GM18502 (cell line): ENCODE results near the gene TBC1D26.
"Not testable (repeated sequence)": the region's sequence is repeated elsewhere in the genome, so short reads cannot be mapped to it uniquely, and the experiment has no call there.

Experiments
- ATAC-seq: cut with Tn5 transposase; IDR thresholded peaks from one replicate; pipeline ENCODE4 v1.9.1; 2021; ENCODE audit warnings: mild to moderate bottlenecking; ENCODE audit not compliant: unreplicated experiment, poor library complexity

Gene TBC1D26

DNA sequence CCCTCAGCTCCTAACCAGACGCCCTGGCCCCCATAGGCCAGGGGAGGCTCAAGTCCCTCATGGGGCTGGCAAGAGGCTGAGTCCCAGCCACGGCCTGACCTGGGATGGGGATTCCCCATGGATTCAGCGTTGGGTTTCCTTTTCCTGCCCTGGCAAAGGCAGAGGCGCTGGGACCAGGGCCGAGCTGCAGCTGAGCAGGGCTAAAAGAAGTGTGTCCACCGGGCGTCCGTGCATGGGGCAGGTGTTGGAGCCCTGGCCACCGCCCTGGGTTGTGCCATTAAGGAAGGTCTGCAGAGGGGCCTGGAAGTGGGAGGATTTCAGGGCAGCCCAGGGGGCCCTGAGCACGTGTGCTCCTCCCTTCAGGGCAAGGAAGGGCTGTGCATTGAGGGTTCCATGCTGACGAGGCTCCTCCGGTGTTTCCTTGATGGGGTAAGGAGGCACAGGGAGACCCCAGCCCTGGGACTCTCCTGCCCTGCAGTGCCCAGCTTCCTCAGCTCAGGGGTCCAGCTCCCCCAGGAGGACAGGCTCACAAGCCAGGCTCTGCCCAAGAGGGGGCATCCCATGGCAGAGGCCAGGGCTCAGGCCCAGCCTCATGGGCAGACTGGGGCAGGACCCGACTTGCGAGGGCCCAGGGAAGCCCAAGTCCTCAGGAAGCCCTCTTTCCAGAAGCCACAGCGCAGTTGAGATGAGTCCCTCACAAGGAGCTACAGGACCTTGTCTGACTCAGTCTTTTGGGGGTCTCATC lies 10.1 kb downstream of the TBC1D26 start:
- ATAC-seq, result no peak

DNA sequence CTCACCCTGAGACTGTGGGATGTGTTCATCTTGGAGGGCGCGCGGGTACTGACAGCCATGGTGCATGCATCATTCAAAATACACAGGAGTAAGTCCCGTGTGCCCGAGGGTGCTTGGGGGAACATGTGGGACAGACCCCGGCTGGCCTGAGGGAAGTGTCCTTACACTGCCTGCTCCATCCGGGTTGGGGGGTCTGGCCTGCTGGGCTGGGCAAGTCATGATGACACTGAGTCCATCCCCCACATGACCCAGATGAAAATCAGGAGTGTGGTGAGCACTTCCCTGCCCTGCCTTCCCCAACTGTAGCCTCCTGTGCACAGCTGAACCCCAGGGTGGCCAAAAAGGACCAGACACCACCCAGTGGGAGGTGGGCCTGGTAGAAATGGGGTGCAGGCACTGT lies 10.8 kb downstream of the TBC1D26 start:
- no peak for ATAC-seq

DNA sequence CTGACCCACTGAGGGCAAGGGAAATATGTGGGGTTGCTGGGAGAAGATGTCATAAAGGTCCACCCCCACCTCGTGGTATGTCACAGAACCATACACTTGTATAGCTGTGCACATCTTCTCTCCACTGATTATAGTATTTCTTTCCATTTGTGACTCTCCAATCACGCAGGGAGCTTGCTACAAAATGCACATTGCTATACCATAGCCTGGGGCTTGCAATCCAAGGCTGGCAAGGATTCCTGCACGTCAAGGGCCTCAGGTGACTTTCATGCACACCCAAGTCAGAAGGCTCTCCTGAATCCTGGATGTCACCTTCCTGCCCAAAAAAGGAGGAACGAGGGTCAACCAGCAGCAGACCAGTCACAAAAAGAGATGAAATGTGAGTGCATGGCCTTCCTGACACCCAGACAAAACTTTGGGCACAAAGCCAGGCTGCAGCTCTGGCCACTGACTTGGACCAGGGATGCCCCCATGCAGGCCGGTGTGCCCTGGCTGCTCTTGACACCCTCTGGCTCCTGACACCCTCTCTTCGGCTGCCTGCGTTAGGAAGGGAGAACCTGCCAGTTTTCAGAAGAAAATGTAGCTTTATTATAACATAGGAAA lies 12.1 kb downstream of the TBC1D26 start:
- no peak for ATAC-seq

GRCh38 chr17:15744885-15745284 lies 12.8 kb downstream of the TBC1D26 start:
- ATAC-seq, result no peak

- ATAC-seq, result not testable (repeated sequence)
Measured at GRCh38 chr17:15749403-15749802, 17.3 kb downstream of the TBC1D26 start.

GRCh38 chr17:15768865-15769533 lies 36.9 kb downstream of the TBC1D26 start:
- not testable (repeated sequence) for ATAC-seq

DNA sequence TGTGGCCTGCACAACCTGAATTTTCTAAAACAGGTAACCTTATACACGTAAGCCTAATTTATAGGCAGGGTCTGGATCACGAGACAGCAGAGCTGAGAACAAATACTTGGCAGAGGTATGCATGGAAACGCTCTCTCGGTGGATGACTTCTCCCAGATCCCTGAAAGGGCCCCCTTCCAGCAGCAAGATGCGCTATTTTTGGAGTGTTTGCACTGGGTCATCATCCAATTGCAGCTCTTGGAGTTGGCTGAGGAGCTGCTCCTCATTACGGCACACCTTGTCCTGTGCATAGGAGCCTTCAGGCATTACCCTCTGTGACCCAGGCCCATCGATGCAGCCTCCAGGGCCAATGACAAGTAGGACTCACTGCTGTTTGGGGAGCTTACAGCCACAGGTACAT lies 38.6 kb downstream of the TBC1D26 start:
- ATAC-seq, result not testable (repeated sequence)

DNA sequence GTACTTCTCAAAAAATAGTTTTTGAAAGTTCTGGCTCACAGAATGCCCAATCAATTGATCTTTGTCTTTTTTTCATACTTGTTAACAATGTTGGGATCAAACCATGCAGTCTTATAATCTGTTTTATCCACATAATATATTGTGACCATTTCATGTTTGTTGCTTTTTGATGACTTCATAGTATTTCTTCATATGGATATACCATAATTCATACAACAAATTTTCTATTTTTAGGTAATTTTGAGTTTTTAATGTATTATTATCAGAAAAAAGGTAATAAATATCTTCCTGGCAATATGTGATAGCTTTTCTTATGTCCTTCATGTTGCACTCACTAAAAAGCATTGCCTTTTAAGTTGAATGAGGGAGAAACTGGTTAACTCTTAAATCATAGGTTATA lies 44.8 kb downstream of the TBC1D26 start:
- ATAC-seq, result no peak

- ATAC-seq, result no peak
Measured at GRCh38 chr17:15777297-15777696, 45.2 kb downstream of the TBC1D26 start.

DNA sequence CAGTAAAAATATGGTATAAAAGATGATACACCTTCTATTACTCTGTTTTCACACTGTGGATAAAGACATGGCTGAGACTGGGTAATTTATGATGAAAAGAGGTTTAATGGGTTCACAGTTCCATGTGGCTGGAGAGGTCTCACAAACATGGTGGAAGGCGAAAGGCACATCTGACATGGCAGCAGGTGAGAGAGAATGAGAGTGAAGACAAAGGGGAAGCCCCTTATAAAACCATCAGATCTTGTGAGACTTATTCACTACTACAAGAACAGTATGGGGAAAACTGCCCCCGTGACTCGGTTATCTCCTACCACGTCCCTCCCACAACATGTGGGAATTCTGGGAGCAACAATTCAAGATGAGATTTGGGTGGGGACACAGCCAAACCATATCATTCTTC lies 45.6 kb downstream of the TBC1D26 start:
- ATAC-seq, result no peak

GRCh38 chr17:15779119-15779518 lies 47.0 kb downstream of the TBC1D26 start:
- no peak for ATAC-seq

DNA sequence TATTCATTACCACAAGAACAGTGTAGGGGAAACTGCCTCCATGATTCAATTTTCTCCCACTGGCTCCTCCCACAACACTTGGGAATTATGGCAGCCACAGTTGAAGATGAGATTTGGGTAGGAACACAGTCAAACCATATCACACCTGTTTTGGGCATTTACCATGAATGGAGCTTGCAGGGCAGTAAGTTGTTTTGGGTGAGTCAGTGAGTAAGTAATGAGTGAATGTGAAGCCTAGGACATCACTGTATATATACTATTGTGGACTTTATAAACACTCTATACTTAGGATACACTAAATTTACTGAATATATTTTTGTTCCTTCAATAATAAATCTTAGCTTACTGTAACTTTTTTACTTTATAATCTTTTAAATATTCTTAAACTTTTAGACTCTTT lies 48.1 kb downstream of the TBC1D26 start:
- no peak for ATAC-seq

GRCh38 chr17:15782866-15783265 lies 50.8 kb downstream of the TBC1D26 start:
- ATAC-seq, result no peak

GRCh38 chr17:15783461-15783860 lies 51.4 kb downstream of the TBC1D26 start:
- ATAC-seq, result no peak

GRCh38 chr17:15784351-15784750 lies 52.3 kb downstream of the TBC1D26 start:
- ATAC-seq, result not testable (repeated sequence)

DNA sequence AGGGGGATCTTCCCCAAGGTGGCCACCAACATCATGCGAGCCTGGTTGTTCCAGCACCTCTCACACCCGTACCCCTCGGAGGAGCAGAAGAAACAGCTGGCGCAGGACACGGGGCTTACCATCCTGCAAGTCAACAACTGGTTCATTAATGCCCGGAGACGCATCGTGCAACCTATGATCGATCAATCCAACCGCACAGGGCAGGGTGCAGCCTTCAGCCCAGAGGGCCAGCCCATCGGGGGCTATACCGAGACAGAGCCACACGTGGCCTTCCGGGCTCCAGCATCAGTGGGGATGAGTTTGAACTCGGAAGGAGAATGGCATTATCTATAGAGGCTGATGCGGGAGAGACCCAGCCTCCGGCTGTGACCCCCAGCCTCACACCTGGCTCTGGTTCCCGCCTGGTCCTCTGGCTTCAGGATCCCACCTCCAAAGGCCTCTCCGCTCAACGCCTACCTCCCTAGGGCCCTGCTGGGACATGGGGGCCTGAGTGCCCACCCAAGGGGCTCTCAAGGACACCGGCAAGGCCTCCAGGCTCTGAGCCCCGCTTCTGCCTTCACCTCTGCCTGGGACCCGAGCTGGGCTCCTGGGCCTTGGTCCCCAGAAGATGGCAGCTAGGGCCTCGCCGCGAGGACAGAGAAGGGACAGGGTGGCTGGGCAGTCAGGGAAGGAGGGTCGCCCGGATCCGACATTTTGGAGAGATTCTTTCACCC lies 55.4 kb downstream of the TBC1D26 start:
- ATAC-seq, result not testable (repeated sequence)

DNA sequence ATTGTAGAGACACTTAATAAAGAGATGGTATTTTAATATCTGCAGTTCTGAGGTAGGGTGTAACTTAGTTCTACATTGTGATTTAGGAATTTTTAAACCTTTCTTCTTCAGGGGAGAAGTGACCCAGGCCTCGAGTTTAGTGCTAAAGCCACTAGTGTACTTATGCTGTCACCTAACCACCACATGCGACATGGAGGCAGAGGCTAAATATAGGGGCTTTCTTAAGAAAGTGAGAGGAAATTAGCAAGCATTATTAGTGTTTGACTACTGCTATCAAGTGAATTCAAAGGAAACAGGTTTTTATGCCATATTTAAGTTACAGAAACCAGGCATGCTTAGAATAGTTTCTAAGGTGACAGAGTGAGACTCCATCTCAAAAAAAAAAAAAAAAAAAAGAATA lies 56.3 kb downstream of the TBC1D26 start:
- ATAC-seq, result not testable (repeated sequence)
